ENCODE measurements around the gene GRPEL2.

- no peak for TF ChIP-seq POLR2AphosphoS5 (IDR thresholded peaks at IDR 0.05; ENCODE audit: low read depth, low read length)
- no peak for TF ChIP-seq REST (IDR thresholded peaks at IDR 0.05; ENCODE audit: insufficient read depth in 1 of 2, low read depth in 2 of 2, low read length in 2 of 2)
- no peak for TF ChIP-seq SIN3A (IDR thresholded peaks at IDR 0.05; ENCODE audit: borderline replicate concordance, insufficient read depth, low read length)
- no peak for TF ChIP-seq TAF1 (IDR thresholded peaks at IDR 0.05; ENCODE audit: borderline replicate concordance, insufficient read depth, low read length)
Measured at GRCh38 chr5:149310947-149311658, 34.2 kb upstream of the GRPEL2 start.
